Liver (tissue), 9 donors: Measurements from ENCODE around the gene CDK5RAP2. TPM values are rescaled to one million over a fixed set of nuclear protein-coding genes. Genes with fewer than 3 reads are reported as not detected.

ENCODE experiments used
- DNase-seq: peaks from one replicate; pipeline ENCODE4 v3.0.0-alpha.2; 2017; ENCODE audit warnings: low spot score
- H3K27ac ChIP-seq, 2 donors: one replicate each; pipeline ENCODE4 v1.7.0; 2013; ENCODE audit warnings: inconsistent platforms in 2 of 2, low read length in 2 of 2, control low read depth in 1 of 2, low read depth in 1 of 2, mild to moderate bottlenecking in 1 of 2
- H3K27me3 ChIP-seq, 4 donors: one replicate each; pipeline versions ENCODE4 v1.6.1 to v1.7.0; 2013; ENCODE audit warnings: low read length in 3 of 4, inconsistent platforms in 1 of 4, mild to moderate bottlenecking in 1 of 4, moderate library complexity in 1 of 4; ENCODE audit not compliant: control insufficient read depth in 4 of 4, insufficient read depth in 4 of 4
- H3K36me3 ChIP-seq, 4 donors: one replicate each; pipeline versions ENCODE4 v1.6.1 to v1.7.0; 2013; ENCODE audit warnings: low read length in 3 of 4, mild to moderate bottlenecking in 3 of 4, low read depth in 1 of 4, moderate library complexity in 1 of 4; ENCODE audit not compliant: control insufficient read depth in 4 of 4, insufficient read depth in 3 of 4
- H3K4me1 ChIP-seq, 4 donors: one replicate each; pipeline versions ENCODE4 v1.6.1 to v1.7.0; 2013; ENCODE audit warnings: low read length in 3 of 4, mild to moderate bottlenecking in 3 of 4, moderate library complexity in 1 of 4; ENCODE audit not compliant: control insufficient read depth in 4 of 4, insufficient read depth in 4 of 4
- H3K4me3 ChIP-seq, 3 donors: one replicate each; pipeline versions ENCODE4 v1.6.1 to v1.7.0; 2013; ENCODE audit warnings: low read length in 3 of 3, control low read depth in 1 of 3, low read depth in 1 of 3, mild to moderate bottlenecking in 1 of 3
- H3K9ac ChIP-seq, 2 donors: one replicate each; pipeline ENCODE4 v1.7.0; 2013; ENCODE audit warnings: low read length in 2 of 2, mild to moderate bottlenecking in 2 of 2, moderate library complexity in 2 of 2, control low read depth in 1 of 2, low read depth in 1 of 2
- H3K9me3 ChIP-seq, 4 donors: one replicate each; pipeline versions ENCODE4 v1.6.1 to v1.7.0; 2013; ENCODE audit warnings: low read length in 3 of 4; ENCODE audit not compliant: control insufficient read depth in 4 of 4
- EGR1 ChIP-seq, 2 donors: IDR thresholded peaks; 2 replicates each; pipeline ENCODE4 v1.6.1; 2016 to 2018; ENCODE audit warnings: antibody characterized with exemption in 2 of 2, low read depth in 2 of 2
- FOXA1 ChIP-seq: IDR thresholded peaks from 2 replicates; pipeline ENCODE4 v1.6.1; 2016; ENCODE audit warnings: antibody characterized with exemption
- FOXA2 ChIP-seq: IDR thresholded peaks from 2 replicates; pipeline ENCODE4 v1.6.1; 2016; ENCODE audit warnings: antibody characterized with exemption
- GABPA ChIP-seq, 2 donors: IDR thresholded peaks in 1 of 2; conservative IDR thresholded peaks in 1 of 2; 2 replicates each; pipeline ENCODE4 v1.6.1; 2016; ENCODE audit warnings: antibody characterized with exemption in 2 of 2, mild to moderate bottlenecking in 1 of 2, moderate library complexity in 1 of 2
- HNF4A ChIP-seq, 2 donors: conservative IDR thresholded peaks; 2 replicates each; pipeline ENCODE4 v1.6.1; 2016; ENCODE audit warnings: antibody characterized with exemption in 2 of 2, mild to moderate bottlenecking in 2 of 2
- HNF4G ChIP-seq: IDR thresholded peaks from 2 replicates; pipeline ENCODE4 v1.6.1; 2016; ENCODE audit warnings: antibody characterized with exemption
- NR2F2 ChIP-seq: IDR thresholded peaks from 2 replicates; pipeline ENCODE4 v1.6.1; 2016; ENCODE audit warnings: antibody characterized with exemption
- RAD21 ChIP-seq, 2 donors: IDR thresholded peaks; 2 replicates each; pipeline ENCODE4 v1.6.1; 2016; ENCODE audit warnings: antibody characterized with exemption in 2 of 2, mild to moderate bottlenecking in 2 of 2
- RXRA ChIP-seq, 2 donors: IDR thresholded peaks; 2 replicates each; pipeline ENCODE4 v1.6.1; 2017 to 2018; ENCODE audit warnings: antibody characterized with exemption in 2 of 2, mild to moderate bottlenecking in 1 of 2
- SP1 ChIP-seq: IDR thresholded peaks from 2 replicates; pipeline ENCODE4 v1.6.1; 2018; ENCODE audit warnings: antibody characterized with exemption, mild to moderate bottlenecking
- TAF1 ChIP-seq: conservative IDR thresholded peaks from 2 replicates; pipeline ENCODE4 v1.6.1; 2016; ENCODE audit warnings: antibody characterized with exemption, mild to moderate bottlenecking
- YY1 ChIP-seq: IDR thresholded peaks from 2 replicates; pipeline ENCODE4 v1.6.1; 2016; ENCODE audit warnings: antibody characterized with exemption, mild to moderate bottlenecking
- WGBS: extraction: QIAGEN DNeasy Blood & Tissue Kit; methylation state at CpG from one replicate; pipeline ENCODE4 v1.1.7; 2013; 5-methylcytosine and 5-hydroxymethylcytosine counted together
- polyA plus RNA-seq, 2 donors: library from polyadenylated mRNA; stranded (reverse) in 1 of 2; unstranded in 1 of 2; fragments of 200-250 nt in 1 of 2; fragments of >200 nt in 1 of 2; fragmentation: Nextera tagmentation in 1 of 2; extraction: Ambion mirVana in 1 of 2; gene quantifications; one replicate each; pipeline versions ENCODE4 v1.2.1 to v1.2.3, GENCODE V29; 2013 to 2015
- total RNA-seq, 2 donors: library from RNA; depleted of rRNA; stranded (reverse); fragments of >200 nt; gene quantifications; one replicate each; pipeline ENCODE4 v1.2.3, GENCODE V29; 2014
- TF ChIP-seq, protein P1 (sequence below): IDR thresholded peaks from 2 replicates; pipeline ENCODE4 v1.6.1; 2016; ENCODE audit warnings: antibody characterized with exemption
- TF ChIP-seq, protein P2 (sequence below): IDR thresholded peaks from 2 replicates; pipeline ENCODE4 v1.6.1; 2016; ENCODE audit warnings: antibody characterized with exemption, mild to moderate bottlenecking
- TF ChIP-seq, protein P3 (sequence below): IDR thresholded peaks from 2 replicates; pipeline ENCODE4 v1.6.1; 2016; ENCODE audit warnings: antibody characterized with exemption
- TF ChIP-seq, protein P4 (sequence below): fragments of 150-350 bp; IDR thresholded peaks from 2 replicates; pipeline ENCODE4 v1.5.1; 2017; ENCODE audit warnings: improper control_type of control experiment, low read depth, low read length; ENCODE audit not compliant: missing input control
- donor health status: healthy.
- donor health status: healthy.
- donor health status: healthy.
- donor health status: healthy.
- donor health status: healthy.

Gene CDK5RAP2
- total and polyA plus RNA-seq, 4 donors: 11.7 to 38.9 (median 21.7) TPM

DNA sequence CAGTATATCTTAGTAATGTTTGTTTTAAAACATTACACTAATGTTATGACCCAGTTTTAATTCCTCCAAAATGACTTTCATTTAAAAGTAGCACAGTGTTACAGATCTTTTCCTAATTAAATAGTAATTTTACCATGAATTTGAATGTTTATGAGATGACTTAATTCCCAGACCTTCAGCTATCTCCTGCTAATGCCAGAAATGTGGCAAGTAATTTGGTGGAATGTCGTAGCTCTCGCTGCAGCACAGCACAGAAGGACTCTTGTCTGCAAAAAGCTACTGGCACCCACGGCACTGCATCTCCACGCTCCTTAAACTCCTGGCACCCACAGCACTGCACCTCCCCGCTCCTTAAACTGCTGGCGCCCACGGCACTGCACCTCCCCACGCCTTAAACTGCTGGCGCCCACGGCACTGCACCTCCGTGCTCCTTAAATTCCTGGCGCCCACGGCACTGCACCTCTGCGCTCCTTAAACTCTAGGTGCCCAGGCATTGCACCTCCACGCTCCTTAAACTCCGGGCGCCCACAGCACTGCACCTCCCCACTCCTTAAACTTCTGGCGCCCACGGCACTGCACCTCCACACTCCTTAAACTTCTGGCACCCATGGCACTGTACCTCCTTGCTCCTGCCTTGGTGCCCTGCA, 163.1 kb downstream of the CDK5RAP2 start:
- TF ChIP-seq FOXA1 (no peak), GABPA (IDR thresholded peaks at IDR 0.05 in 1 of 2, conservative IDR thresholded peaks at IDR 0.05 in 1 of 2) (no peak), NR2F2 (no peak), SP1 (no peak), RXRA (IDR thresholded peaks at IDR 0.05) (no peak), HNF4A (conservative IDR thresholded peaks at IDR 0.05) (no peak), TAF1 (no peak), HNF4G (no peak), EGR1 (IDR thresholded peaks at IDR 0.05; ENCODE audit: low read depth in 2 of 2) (no peak), YY1 (no peak), RAD21 (IDR thresholded peaks at IDR 0.05) (no peak), FOXA2 (no peak)
- TF ChIP-seq, protein P1, sequence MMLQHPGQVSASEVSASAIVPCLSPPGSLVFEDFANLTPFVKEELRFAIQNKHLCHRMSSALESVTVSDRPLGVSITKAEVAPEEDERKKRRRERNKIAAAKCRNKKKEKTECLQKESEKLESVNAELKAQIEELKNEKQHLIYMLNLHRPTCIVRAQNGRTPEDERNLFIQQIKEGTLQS: no peak
- TF ChIP-seq, protein P2, sequence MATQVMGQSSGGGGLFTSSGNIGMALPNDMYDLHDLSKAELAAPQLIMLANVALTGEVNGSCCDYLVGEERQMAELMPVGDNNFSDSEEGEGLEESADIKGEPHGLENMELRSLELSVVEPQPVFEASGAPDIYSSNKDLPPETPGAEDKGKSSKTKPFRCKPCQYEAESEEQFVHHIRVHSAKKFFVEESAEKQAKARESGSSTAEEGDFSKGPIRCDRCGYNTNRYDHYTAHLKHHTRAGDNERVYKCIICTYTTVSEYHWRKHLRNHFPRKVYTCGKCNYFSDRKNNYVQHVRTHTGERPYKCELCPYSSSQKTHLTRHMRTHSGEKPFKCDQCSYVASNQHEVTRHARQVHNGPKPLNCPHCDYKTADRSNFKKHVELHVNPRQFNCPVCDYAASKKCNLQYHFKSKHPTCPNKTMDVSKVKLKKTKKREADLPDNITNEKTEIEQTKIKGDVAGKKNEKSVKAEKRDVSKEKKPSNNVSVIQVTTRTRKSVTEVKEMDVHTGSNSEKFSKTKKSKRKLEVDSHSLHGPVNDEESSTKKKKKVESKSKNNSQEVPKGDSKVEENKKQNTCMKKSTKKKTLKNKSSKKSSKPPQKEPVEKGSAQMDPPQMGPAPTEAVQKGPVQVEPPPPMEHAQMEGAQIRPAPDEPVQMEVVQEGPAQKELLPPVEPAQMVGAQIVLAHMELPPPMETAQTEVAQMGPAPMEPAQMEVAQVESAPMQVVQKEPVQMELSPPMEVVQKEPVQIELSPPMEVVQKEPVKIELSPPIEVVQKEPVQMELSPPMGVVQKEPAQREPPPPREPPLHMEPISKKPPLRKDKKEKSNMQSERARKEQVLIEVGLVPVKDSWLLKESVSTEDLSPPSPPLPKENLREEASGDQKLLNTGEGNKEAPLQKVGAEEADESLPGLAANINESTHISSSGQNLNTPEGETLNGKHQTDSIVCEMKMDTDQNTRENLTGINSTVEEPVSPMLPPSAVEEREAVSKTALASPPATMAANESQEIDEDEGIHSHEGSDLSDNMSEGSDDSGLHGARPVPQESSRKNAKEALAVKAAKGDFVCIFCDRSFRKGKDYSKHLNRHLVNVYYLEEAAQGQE: no peak
- TF ChIP-seq, protein P3, sequence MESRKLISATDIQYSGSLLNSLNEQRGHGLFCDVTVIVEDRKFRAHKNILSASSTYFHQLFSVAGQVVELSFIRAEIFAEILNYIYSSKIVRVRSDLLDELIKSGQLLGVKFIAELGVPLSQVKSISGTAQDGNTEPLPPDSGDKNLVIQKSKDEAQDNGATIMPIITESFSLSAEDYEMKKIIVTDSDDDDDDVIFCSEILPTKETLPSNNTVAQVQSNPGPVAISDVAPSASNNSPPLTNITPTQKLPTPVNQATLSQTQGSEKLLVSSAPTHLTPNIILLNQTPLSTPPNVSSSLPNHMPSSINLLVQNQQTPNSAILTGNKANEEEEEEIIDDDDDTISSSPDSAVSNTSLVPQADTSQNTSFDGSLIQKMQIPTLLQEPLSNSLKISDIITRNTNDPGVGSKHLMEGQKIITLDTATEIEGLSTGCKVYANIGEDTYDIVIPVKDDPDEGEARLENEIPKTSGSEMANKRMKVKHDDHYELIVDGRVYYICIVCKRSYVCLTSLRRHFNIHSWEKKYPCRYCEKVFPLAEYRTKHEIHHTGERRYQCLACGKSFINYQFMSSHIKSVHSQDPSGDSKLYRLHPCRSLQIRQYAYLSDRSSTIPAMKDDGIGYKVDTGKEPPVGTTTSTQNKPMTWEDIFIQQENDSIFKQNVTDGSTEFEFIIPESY: no peak
- TF ChIP-seq, protein P4, sequence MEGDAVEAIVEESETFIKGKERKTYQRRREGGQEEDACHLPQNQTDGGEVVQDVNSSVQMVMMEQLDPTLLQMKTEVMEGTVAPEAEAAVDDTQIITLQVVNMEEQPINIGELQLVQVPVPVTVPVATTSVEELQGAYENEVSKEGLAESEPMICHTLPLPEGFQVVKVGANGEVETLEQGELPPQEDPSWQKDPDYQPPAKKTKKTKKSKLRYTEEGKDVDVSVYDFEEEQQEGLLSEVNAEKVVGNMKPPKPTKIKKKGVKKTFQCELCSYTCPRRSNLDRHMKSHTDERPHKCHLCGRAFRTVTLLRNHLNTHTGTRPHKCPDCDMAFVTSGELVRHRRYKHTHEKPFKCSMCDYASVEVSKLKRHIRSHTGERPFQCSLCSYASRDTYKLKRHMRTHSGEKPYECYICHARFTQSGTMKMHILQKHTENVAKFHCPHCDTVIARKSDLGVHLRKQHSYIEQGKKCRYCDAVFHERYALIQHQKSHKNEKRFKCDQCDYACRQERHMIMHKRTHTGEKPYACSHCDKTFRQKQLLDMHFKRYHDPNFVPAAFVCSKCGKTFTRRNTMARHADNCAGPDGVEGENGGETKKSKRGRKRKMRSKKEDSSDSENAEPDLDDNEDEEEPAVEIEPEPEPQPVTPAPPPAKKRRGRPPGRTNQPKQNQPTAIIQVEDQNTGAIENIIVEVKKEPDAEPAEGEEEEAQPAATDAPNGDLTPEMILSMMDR: no peak
- Histone ChIP-seq H3K9me3 (no peaks in the 10 kb centered on the region), H3K4me1 (peaks cover 0 to 4% (median 0%) of the 10 kb centered on the region in 4 donors), H3K4me3 (no peak overlapping the region), H3K9ac (no peak overlapping the region), H3K27me3 (no peaks in the 10 kb centered on the region), H3K36me3 (peaks cover 0 to 24% (median 10%) of the 10 kb centered on the region in 4 donors), H3K27ac (no peak overlapping the region)
- 98% methylated on average over 19 of the region's 19 CpGs for WGBS
- DNase-seq: no peak
